ENCODE data around the gene DNAH12. TPM values are rescaled to one million over a fixed set of nuclear protein-coding genes. Genes with fewer than 3 reads are reported as not detected.

The DNAH12 gene
- total RNA-seq, 1 experiment from 2014 or later, result not detected

- ChIA-PET POLR2A (no interaction called here), CTCF (no interaction called here)
- Mint-ChIP-seq H3K9me3 (peaks cover 6% of the 10 kb centered on the region), H3K36me3 (no peaks in the 10 kb centered on the region), H3K4me3 (no peak overlapping the region), H3K27me3 (ENCODE audit: low read depth) (no peaks in the 10 kb centered on the region), H3K27ac (no peak overlapping the region), H3K4me1 (no peaks in the 10 kb centered on the region)
- ATAC-seq (no peak), DNase-seq (ENCODE audit: low spot score) (no peak)
- TF ChIP-seq ATF1 (CRISPR knock-in tag; IDR thresholded peaks at IDR 0.05) (no peak), ETV6 (CRISPR knock-in tag; IDR thresholded peaks at IDR 0.05) (no peak), SMAD3 (CRISPR knock-in tag; IDR thresholded peaks at IDR 0.05; ENCODE audit: borderline replicate concordance) (no peak), ZNF232 (CRISPR knock-in tag; IDR thresholded peaks at IDR 0.05) (no peak), E2F1 (CRISPR knock-in tag; IDR thresholded peaks at IDR 0.05) (no peak), ZNF512 (CRISPR knock-in tag; IDR thresholded peaks at IDR 0.05; ENCODE audit: borderline replicate concordance) (no peak)
These were observed 107.9 kb downstream of the DNAH12 start for GRCh38 chr3:57436195-57436761.

- Mint-ChIP-seq H3K27me3 (ENCODE audit: low read depth) (no peaks in the 10 kb centered on the region; the same call in 1 of the 2 replicates), H3K4me3 (no peak overlapping the region), H3K36me3 (no peaks in the 10 kb centered on the region), H3K9me3 (no peaks in the 10 kb centered on the region), H3K4me1 (no peaks in the 10 kb centered on the region), H3K27ac (no peak overlapping the region)
- CTCF ChIA-PET, result interaction anchor here (0.6 to 2.2 kb wide), 11 partner anchors 11 to 264 kb away, joined by 3 to 32 read pairs (median 3); partner anchors contain the start of gene PDE12
- no peak for DNase-seq (ENCODE audit: low spot score)
- TF ChIP-seq AFF4 (CRISPR knock-in tag; IDR thresholded peaks at IDR 0.05; ENCODE audit: borderline replicate concordance), result no peak
- TF ChIP-seq CTCF (IDR thresholded peaks at IDR 0.05), result peak; percentile 27; the same call in 1 of the 2 replicates
- POLR2A ChIA-PET, result interaction anchor here (1.0 kb wide), 1 partner anchor 132 kb away, joined by 4 read pairs; no protein-coding TSS in a partner anchor
- ATAC-seq, result peak; percentile 85
These were observed 110.1 kb downstream of the DNAH12 start for GRCh38 chr3:57434041-57434440.

- H3K27me3 Mint-ChIP-seq (ENCODE audit: low read depth), result no peaks in the 10 kb centered on the region; the same call in 1 of the 2 replicates
- TF ChIP-seq GTF2I (CRISPR knock-in tag; conservative IDR thresholded peaks at IDR 0.05), result no peak
- peak; percentile 75 for TF ChIP-seq ZNF317 (CRISPR knock-in tag; IDR thresholded peaks at IDR 0.05; ENCODE audit: borderline replicate concordance, low read depth)
- no peak for TF ChIP-seq CTCF (IDR thresholded peaks at IDR 0.05)
- no peak for TF ChIP-seq NR2C2 (CRISPR knock-in tag; IDR thresholded peaks at IDR 0.05)
- no peak for TF ChIP-seq E2F5 (CRISPR knock-in tag; IDR thresholded peaks at IDR 0.05)
- no peak for TF ChIP-seq GRHL2 (CRISPR knock-in tag; IDR thresholded peaks at IDR 0.05; ENCODE audit: insufficient replicate concordance, severe bottlenecking)
- no peak for TF ChIP-seq ESRRA (CRISPR knock-in tag; IDR thresholded peaks at IDR 0.05; ENCODE audit: borderline replicate concordance)
- no peak for TF ChIP-seq JAZF1 (CRISPR knock-in tag; IDR thresholded peaks at IDR 0.05)
- H3K4me3 Mint-ChIP-seq, result no peak overlapping the region
- H3K9me3 Mint-ChIP-seq, result peaks cover 3% of the 10 kb centered on the region; the same call in 1 of the 2 replicates
- peak; percentile 79 for ATAC-seq
- CTCF ChIA-PET, result interaction anchor here (4.5 kb wide), 1 partner anchor 26 kb away, joined by 21 read pairs; no protein-coding TSS in a partner anchor
- peak overlapping the region; percentile 48; the same call in 1 of the 2 replicates for H3K27ac Mint-ChIP-seq
- no peak for DNase-seq (ENCODE audit: low spot score)
- peaks cover 6% of the 10 kb centered on the region for H3K4me1 Mint-ChIP-seq
- POLR2A ChIA-PET, result no interaction called here
- H3K36me3 Mint-ChIP-seq, result no peaks in the 10 kb centered on the region
These were observed 120.8 kb downstream of the DNAH12 start for GRCh38 chr3:57423335-57423734.
